Inferior parietal cortex (tissue), 1 donor: ENCODE measurements around the gene SVIL.

Source experiments
- DNase-seq: peaks from one replicate; pipeline ENCODE4 v3.0.0-alpha.2; 2016; ENCODE audit errors: extremely low spot score

The SVIL gene

DNA sequence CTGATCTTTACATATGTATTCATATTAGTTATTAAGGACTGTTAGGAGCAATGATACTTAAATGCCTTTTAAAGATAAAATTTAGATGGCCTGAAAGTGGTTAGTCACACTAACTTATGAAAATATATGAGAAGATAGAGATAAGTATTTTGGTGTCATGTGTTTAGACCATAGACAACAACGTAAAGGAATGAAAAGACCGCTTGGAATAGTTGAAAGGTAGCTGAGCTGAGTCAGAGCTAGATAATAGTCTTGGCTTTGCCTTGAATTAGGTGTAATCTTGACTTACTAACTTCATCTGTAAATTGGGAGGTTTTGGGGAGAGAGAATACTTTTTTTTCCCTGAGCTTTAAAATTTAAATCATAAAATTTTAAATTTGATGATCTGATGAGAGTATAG is 218.9 kb downstream of the SVIL start:
- DNase-seq = no peak

DNA sequence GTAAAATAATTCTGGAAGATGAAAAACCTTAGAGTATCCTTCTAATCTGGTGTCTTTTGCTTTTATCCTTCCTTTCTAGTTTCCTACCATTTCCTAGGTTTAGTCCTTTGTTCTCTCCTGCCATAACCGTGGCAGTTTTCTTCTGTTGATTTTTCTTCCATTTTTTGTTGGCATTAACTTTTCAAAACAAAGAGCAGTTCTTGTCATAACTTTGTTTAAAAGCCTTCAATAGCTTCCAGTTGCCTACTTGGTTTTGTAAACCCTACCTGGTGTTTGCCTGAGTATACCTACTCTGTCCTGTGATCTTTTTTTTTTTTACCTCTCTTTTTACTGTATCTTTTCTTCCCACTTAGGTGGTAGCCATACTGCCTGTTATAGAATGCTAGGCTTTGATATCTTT is 220.3 kb downstream of the SVIL start:
- no peak for DNase-seq

DNA sequence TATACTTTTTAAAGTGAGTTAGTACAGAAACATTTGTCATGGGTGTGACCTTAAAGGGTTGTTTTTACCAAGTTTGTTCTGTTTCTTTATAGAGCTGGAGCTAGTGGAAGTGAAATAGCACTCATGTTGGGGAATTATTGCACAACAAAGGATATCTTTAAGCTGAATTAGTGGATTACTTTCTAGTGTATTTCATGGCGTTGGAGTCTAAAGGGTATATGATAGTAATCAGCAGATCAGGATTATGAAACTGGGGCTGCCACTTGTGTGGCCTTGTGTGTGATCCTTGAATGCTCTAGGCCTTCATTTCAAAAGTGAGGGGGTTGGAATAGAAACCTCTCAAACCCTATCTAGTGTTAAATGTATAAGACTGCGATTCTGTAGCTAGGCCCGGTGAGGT is 222.3 kb downstream of the SVIL start:
- DNase-seq = no peak

- DNase-seq = no peak
Measured at GRCh38 chr10:29411666-29412315, 223.0 kb downstream of the SVIL start.

GRCh38 chr10:29409241-29410054 is 225.3 kb downstream of the SVIL start:
- DNase-seq = peak; percentile 82

DNA sequence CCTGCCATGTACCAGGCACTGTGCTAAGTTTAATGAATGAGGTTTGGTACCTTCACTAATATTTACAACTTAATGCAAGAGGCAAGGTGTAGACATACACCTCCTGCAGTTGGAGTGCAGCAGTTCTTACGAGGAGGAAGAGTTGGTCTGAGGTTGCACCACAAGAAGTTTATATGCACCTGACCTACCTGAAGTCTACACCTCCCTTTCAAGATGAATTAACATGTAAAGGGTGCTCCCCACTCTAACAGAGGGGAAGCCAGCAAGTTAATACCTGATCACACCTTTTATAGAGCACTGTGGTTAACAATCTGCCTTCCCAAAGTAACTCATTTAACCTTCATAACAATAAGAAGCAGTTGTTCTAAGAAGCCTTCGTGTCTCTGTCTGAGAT is 225.9 kb downstream of the SVIL start:
- DNase-seq = no peak
